Endothelial cell of coronary artery (primary cell): ENCODE data around the gene IRF6. TPM values are rescaled to one million over a fixed set of nuclear protein-coding genes. Genes with fewer than 3 reads are reported as not detected.

Experiments
- total RNA-seq: library from RNA; depleted of rRNA; stranded (reverse); fragments of >200 nt; gene quantifications from 2 replicates; pipeline ENCODE4 v1.2.3, GENCODE V29; 2014

The IRF6 gene
- total RNA-seq: 3.0 and 7.9 TPM in 2 replicates

GRCh38 chr1:209805875-209806760, at the start of gene IRF6:
IRF6 (minus strand) TSS chr1:209806142; CDS start chr1:209801413, 4,729 bp downstream.

GRCh38 chr1:209827384-209828262, 21.7 kb upstream of the IRF6 start, which contains the start of gene UTP25:
UTP25 (plus strand) TSS chr1:209827972; CDS start chr1:209828064, 92 bp downstream.

DNA sequence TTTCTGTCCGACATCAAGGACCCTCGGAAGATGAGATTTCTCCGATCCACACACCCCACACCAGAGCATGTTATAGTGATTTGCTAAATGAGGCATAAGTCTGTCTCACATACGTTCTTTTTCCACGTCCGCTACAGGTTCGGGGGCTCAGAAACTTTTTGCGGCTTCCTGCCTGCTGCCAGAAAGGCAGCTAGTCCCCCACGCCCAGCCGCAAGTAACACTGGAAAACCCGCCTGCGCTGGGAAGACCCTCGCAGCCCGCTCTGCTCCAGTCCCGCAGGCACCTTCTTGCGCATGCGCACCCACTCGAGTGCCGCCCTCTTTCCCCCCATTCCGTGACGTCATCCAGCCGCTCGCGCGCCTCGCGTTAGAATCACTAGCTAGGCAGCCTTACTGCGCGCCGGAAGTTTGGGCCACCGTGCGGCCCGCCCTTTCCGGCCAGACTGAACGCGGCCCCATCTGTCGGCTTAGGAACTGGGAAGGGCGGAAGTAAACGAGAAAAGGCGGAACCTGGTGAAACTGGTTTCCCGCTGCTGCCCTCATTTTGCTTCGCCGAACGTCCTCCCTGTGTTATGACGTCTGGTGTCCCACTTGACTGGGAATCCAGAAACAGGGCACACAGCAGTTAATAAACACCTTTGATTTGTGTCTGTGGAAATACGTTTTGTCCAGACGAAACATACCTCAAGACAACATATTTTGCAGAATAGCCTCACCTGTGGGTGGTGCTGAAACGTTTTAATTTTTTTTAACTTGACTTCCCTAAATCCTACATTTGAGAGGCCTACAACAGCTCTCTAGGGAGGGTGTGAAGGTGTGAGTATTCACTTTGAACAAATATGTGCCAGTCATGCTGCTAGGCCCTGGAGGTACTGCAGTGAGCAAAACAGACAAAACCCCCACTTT, 21.4 kb downstream of the IRF6 start, which contains the start of gene C1orf74:
Gene C1orf74, minus strand, starts transcription at position 295 of the 905 bp plus-strand sequence. CDS start 925 bp downstream, outside the sequence.

GRCh38 chr1:209755926-209756614, 49.9 kb downstream of the IRF6 start, which contains the start of gene TRAF3IP3:
TRAF3IP3 (plus strand) TSS chr1:209756053; CDS start chr1:209760040, 3,987 bp downstream.

Other genes starting within 250 kb of the IRF6 start
- not detected in 2 replicates for gene CAMK1G, start 222.4 kb downstream of the IRF6 start, total RNA-seq
- gene LAMB3, start 153.7 kb downstream of the IRF6 start, total RNA-seq: 14.0 and 21.8 TPM in 2 replicates
- 14.4 and 23.2 TPM in 2 replicates for gene G0S2, start 130.7 kb downstream of the IRF6 start, total RNA-seq
- gene HSD11B1, start 101.3 kb downstream of the IRF6 start, total RNA-seq: 2.7 TPM in 1 of 2 replicates, not detected in the other
- not detected in 2 replicates for gene TRAF3IP3, start 50.1 kb downstream of the IRF6 start, total RNA-seq
- 2.2 and 2.7 TPM in 2 replicates for gene C1orf74, start 21.6 kb downstream of the IRF6 start, total RNA-seq
- gene UTP25, start 21.8 kb upstream of the IRF6 start, total RNA-seq: 6.8 and 7.1 TPM in 2 replicates
- 0.09 and 2.4 TPM in 2 replicates for gene SYT14, start 132.1 kb upstream of the IRF6 start, total RNA-seq